Measurements from ENCODE around the gene GABRD. TPM values are rescaled to one million over a fixed set of nuclear protein-coding genes. Genes with fewer than 3 reads are reported as not detected.

The GABRD gene
- total RNA-seq, 3 donors from 2014 or later, result not detected

DNA sequence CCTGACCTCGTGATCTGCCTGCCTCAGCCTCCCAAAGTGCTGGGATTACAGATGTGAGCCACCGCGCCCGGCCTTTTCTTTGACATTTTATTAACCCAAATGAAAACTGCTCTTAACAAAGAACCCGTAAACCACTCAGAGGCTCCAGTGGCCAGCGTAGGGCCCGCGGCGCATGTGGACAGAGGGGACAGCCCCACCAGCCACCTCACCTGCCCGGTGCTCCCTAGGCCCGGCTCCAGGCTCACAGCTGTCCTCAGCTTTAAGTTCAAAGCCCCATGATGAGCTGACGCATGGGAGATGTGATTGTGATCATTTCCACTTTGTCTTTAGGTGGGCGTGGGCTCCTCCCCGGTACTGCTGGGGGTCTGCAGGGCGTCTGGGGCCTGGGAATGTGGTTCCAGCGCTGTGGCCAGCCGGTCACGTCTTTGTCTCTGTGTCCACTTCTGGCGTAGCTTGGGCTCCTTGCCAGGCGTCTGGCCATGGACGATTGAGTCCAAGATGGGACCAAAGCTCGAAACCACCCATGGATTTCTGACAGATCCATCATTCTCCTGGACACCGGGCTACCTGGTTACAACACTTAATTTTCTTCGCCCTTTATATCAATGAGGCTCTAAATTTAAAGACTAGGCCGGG lies 37.9 kb downstream of the GABRD start:
- H3K36me3 Mint-ChIP-seq (ENCODE audit: insufficient read depth), result peaks cover 9% of the 10 kb centered on the region
- H3K27me3 Mint-ChIP-seq (ENCODE audit: low read depth), result no peaks in the 10 kb centered on the region
- no peak for DNase-seq
- H3K4me3 Mint-ChIP-seq, result no peak overlapping the region
- H3K9me3 Mint-ChIP-seq, result no peaks in the 10 kb centered on the region
- H3K4me1 Mint-ChIP-seq (ENCODE audit: low read depth), result no peaks in the 10 kb centered on the region
- ATAC-seq, result no peak

- Mint-ChIP-seq H3K4me3 (no peak overlapping the region), H3K9me3 (peaks cover 5% of the 10 kb centered on the region), H3K4me1 (ENCODE audit: low read depth) (no peaks in the 10 kb centered on the region), H3K27me3 (ENCODE audit: low read depth) (no peaks in the 10 kb centered on the region), H3K36me3 (ENCODE audit: insufficient read depth) (peaks cover 18% of the 10 kb centered on the region)
- DNase-seq, result no peak
- ATAC-seq, result no peak
Observed at GRCh38 chr1:2059290-2059953, 40.3 kb downstream of the GABRD start.

- Mint-ChIP-seq H3K4me3 (no peak overlapping the region), H3K4me1 (ENCODE audit: low read depth) (no peaks in the 10 kb centered on the region), H3K9me3 (peaks cover 6% of the 10 kb centered on the region), H3K27me3 (ENCODE audit: low read depth) (no peaks in the 10 kb centered on the region), H3K36me3 (ENCODE audit: insufficient read depth) (peaks cover 21% of the 10 kb centered on the region)
- ATAC-seq (no peak), DNase-seq (no peak)
Observed at GRCh38 chr1:2060072-2060471, 40.9 kb downstream of the GABRD start.

GRCh38 chr1:2060535-2060934 lies 41.4 kb downstream of the GABRD start:
- H3K27me3 Mint-ChIP-seq (ENCODE audit: low read depth), result no peaks in the 10 kb centered on the region
- ATAC-seq (no peak), DNase-seq (no peak)
- H3K9me3 Mint-ChIP-seq, result peaks cover 6% of the 10 kb centered on the region
- no peaks in the 10 kb centered on the region for H3K4me1 Mint-ChIP-seq (ENCODE audit: low read depth)
- peaks cover 23% of the 10 kb centered on the region for H3K36me3 Mint-ChIP-seq (ENCODE audit: insufficient read depth)
- no peak overlapping the region for H3K4me3 Mint-ChIP-seq

- H3K36me3 Mint-ChIP-seq (ENCODE audit: insufficient read depth), result peaks cover 28% of the 10 kb centered on the region
- ATAC-seq (no peak), DNase-seq (no peak)
- peaks cover 6% of the 10 kb centered on the region for H3K9me3 Mint-ChIP-seq
- no peaks in the 10 kb centered on the region for H3K4me1 Mint-ChIP-seq (ENCODE audit: low read depth)
- no peaks in the 10 kb centered on the region for H3K27me3 Mint-ChIP-seq (ENCODE audit: low read depth)
- no peak overlapping the region for H3K4me3 Mint-ChIP-seq
Observed at GRCh38 chr1:2061065-2061778, 42.1 kb downstream of the GABRD start.

DNA sequence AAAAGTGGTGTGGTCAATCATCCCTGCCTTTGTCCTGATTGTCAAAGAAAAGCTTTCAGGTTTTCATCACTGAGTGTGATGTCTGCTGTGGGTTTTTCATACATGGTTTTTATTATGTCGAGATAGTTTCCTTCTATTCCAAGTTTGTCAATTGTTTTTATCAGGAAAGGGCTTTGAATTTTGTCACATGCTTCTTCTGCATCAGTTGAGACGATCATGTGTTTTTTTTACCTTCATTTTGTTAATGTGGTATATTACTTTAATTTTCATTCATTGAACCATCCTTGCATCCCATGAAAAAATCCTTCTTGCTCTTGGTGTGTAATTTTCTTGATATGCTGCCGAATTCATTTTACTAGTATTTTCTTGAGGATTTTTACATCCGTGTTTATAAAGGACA lies 46.6 kb downstream of the GABRD start:
- H3K4me1 Mint-ChIP-seq (ENCODE audit: low read depth), result no peaks in the 10 kb centered on the region
- no peak for DNase-seq
- peaks cover 6% of the 10 kb centered on the region for H3K9me3 Mint-ChIP-seq
- no peak overlapping the region for H3K4me3 Mint-ChIP-seq
- no peaks in the 10 kb centered on the region for H3K27me3 Mint-ChIP-seq (ENCODE audit: low read depth)
- peaks cover 37% of the 10 kb centered on the region for H3K36me3 Mint-ChIP-seq (ENCODE audit: insufficient read depth)
- no peak for ATAC-seq

DNA sequence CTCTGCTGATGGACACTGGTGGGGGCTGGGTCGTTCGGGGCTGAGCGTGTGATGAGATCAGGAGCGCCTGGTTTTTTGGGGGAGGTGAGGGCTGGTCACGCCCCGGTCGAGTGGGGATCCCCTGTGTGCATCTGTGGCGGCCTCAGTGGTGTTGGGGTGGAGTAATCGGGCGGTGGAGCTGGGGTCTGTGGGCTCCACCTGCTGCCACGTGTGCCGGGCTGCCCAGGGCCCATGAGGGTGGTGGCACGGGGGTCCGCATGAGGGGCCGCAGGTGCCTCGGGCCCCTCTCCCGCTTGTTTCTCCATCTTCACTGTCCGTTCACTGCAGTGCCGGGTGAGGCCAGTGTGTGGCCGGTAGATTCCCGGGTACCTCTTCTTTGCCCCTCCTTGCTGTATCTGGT lies 48.2 kb downstream of the GABRD start:
- Mint-ChIP-seq H3K4me3 (no peak overlapping the region), H3K9me3 (peaks cover 6% of the 10 kb centered on the region), H3K4me1 (ENCODE audit: low read depth) (peaks cover 5% of the 10 kb centered on the region), H3K36me3 (ENCODE audit: insufficient read depth) (peaks cover 35% of the 10 kb centered on the region), H3K27me3 (ENCODE audit: low read depth) (no peaks in the 10 kb centered on the region)
- no peak for ATAC-seq
- DNase-seq, result no peak

DNA sequence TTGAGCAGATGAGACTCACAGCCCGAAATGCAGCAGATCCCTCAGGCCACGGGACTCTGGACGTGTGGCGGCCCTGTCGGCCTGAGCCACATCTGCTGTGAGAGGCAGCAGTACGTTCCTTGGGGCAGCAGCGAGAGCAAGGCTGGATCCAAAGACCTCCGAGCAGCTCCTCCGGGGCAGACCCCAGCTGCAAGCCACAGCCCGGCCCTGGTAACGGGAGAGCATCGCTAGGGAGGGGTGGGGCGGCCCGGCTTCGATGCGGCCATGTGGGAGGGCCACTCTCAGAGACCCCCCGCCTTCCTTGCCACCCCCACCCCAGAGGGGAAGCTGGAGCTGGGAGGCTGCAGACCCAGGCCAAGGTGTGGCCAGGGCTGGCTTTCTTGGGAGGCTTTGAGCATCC lies 48.8 kb downstream of the GABRD start:
- Mint-ChIP-seq H3K27me3 (ENCODE audit: low read depth) (no peaks in the 10 kb centered on the region), H3K9me3 (peaks cover 6% of the 10 kb centered on the region), H3K4me1 (ENCODE audit: low read depth) (peaks cover 5% of the 10 kb centered on the region), H3K36me3 (ENCODE audit: insufficient read depth) (peaks cover 35% of the 10 kb centered on the region), H3K4me3 (no peak overlapping the region)
- DNase-seq (no peak), ATAC-seq (no peak)

GRCh38 chr1:2068951-2069350 lies 49.8 kb downstream of the GABRD start:
- Mint-ChIP-seq H3K27me3 (ENCODE audit: low read depth) (no peaks in the 10 kb centered on the region), H3K36me3 (ENCODE audit: insufficient read depth) (peaks cover 32% of the 10 kb centered on the region), H3K9me3 (peaks cover 6% of the 10 kb centered on the region), H3K4me1 (ENCODE audit: low read depth) (peaks cover 5% of the 10 kb centered on the region), H3K4me3 (no peak overlapping the region)
- DNase-seq, result no peak
- ATAC-seq, result no peak

GRCh38 chr1:2070016-2070415 lies 50.9 kb downstream of the GABRD start:
- Mint-ChIP-seq H3K4me1 (ENCODE audit: low read depth) (peaks cover 5% of the 10 kb centered on the region), H3K4me3 (no peak overlapping the region), H3K9me3 (no peaks in the 10 kb centered on the region), H3K27me3 (ENCODE audit: low read depth) (no peaks in the 10 kb centered on the region), H3K36me3 (ENCODE audit: insufficient read depth) (peaks cover 27% of the 10 kb centered on the region)
- DNase-seq, result no peak
- ATAC-seq, result no peak

DNA sequence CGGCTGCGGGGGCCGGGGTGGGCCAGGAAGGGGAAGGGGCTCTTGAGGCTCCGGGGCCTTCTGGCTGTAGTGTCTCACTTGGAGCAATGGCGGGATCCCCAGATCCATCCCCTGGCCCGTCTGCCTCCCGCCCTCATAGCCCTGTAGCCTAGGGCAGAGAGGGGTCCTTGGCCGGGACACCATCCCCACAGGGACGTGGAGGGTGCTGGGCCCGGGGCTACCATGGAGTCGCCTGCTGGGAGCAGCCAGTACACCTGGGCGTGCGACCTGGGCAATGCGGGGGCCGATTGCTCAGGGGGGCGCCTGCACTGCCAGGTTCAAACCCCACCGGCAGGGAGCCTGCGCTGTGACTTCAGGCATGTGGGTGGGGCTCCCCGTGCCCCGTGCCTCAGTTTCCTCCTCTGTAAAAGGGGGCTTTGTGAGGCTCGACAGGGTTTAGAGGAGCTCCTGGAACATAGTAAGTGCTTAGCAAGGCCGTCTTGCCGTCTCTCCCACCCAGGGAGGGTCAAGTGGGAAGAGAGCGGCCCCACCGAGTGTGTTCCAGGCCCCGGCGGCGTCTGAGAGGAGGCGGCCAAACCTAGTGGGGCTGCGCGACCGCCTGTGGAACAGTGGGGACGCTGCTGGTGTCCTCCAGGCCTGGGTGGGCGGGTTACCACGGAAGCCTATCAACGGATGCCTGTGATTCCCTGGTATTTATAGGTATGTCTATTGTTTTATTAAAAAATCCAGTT lies 51.8 kb downstream of the GABRD start:
- Mint-ChIP-seq H3K27me3 (ENCODE audit: low read depth) (no peaks in the 10 kb centered on the region), H3K9me3 (no peaks in the 10 kb centered on the region), H3K4me1 (ENCODE audit: low read depth) (peaks cover 5% of the 10 kb centered on the region), H3K36me3 (ENCODE audit: insufficient read depth) (peaks cover 27% of the 10 kb centered on the region), H3K4me3 (no peak overlapping the region)
- DNase-seq (no peak), ATAC-seq (no peak)

- no peak overlapping the region for H3K4me3 Mint-ChIP-seq
- H3K27me3 Mint-ChIP-seq (ENCODE audit: low read depth), result no peaks in the 10 kb centered on the region
- H3K9me3 Mint-ChIP-seq, result peaks cover 6% of the 10 kb centered on the region
- no peak for ATAC-seq
- peaks cover 5% of the 10 kb centered on the region for H3K4me1 Mint-ChIP-seq (ENCODE audit: low read depth)
- no peak for DNase-seq
- peaks cover 22% of the 10 kb centered on the region for H3K36me3 Mint-ChIP-seq (ENCODE audit: insufficient read depth)
Observed at GRCh38 chr1:2072109-2072806, 53.1 kb downstream of the GABRD start.

- no peak for ATAC-seq
- peaks cover 23% of the 10 kb centered on the region for H3K36me3 Mint-ChIP-seq (ENCODE audit: insufficient read depth)
- H3K27me3 Mint-ChIP-seq (ENCODE audit: low read depth), result no peaks in the 10 kb centered on the region
- peaks cover 11% of the 10 kb centered on the region for H3K9me3 Mint-ChIP-seq
- H3K4me1 Mint-ChIP-seq (ENCODE audit: low read depth), result peaks cover 5% of the 10 kb centered on the region
- no peak for DNase-seq
- H3K4me3 Mint-ChIP-seq, result no peak overlapping the region
Observed at GRCh38 chr1:2072891-2073290, 53.7 kb downstream of the GABRD start.

Measured in activated T-cell treated with anti-CD3 and anti-CD28 coated beads, Interleukin-2, amount 50 U/mL, for 4 hours (primary cell).